CD4-positive, alpha-beta T cell treated with Interleukin-6 at 100 ng/mL for 8 hours (primary cell): ENCODE results near the gene MLLT3.

Source experiments
- DNase-seq: peaks from one replicate; pipeline ENCODE4 v3.0.0-alpha.2; 2020; ENCODE audit warnings: mixed read lengths, low spot score

The MLLT3 gene

GRCh38 chr9:20379804-20380225, 242.5 kb downstream of the MLLT3 start:
- DNase-seq: no peak

DNA sequence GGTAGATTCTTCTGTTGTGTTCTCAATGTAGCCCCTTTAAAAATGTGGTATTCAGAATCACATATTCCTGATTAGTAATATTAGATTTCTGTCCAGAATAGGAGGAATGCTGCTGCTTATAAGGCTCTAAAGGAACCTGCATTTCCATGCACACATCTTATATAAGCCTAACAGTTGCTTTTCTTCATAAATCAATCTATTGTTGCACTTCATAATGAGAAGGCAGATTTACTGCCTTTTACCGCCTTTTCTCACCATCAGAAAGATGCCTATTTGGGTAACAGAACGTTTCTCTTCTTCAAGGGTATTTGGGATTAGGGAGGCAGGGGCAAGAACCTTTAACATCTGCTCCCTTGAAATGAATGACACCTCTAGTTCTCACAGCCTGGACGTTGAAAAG, 243.4 kb downstream of the MLLT3 start:
- DNase-seq: no peak

DNA sequence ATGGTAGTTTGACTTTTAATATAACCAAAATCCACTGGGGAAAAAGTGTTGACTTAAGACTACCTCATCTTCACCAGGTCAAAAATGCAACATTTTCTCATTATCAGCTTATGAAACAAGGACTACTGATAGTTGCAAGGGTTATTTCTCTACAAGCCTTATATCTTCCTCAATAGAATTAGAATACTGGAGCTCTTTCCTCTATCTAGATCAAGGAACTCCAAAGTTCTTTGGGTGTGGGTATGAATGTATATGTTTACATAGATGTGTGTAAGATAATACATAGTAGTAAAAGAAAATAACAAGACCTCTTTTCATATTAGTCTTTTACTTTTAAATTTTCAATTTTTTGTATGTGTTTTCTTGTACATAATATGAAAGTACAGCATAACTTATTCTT, 244.5 kb downstream of the MLLT3 start:
- DNase-seq: no peak

DNA sequence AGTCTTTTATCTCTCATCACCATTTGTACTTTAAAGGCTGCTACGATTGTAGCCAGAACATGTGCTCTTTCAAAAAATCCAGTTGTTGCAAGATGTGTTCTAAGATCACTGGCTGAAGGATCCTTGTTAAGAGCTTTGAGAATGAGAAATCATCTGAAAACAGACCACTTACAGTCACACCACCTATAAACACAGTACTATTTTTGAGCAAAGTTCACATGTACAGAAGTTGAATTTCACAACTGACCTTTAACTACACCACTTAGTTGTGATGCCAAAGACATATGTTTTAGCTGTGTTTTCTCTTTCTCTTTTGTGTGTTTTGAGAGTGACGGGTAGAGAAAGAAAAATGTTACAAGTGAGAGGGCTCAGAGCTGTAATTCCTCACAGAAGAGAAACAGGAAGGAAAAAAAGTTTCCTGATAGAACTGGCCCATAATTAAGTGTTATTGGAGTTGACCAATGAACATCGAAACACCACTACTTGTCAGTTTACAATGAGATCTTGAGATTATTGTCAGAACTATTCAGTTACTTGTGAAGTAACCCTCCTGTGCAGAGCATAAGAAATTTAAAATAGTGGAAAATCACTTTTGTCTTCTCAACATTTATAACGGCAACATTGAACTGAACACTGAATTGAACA, 245.4 kb downstream of the MLLT3 start:
- DNase-seq: no peak

- DNase-seq: no peak
These were observed 246.3 kb downstream of the MLLT3 start for GRCh38 chr9:20376042-20376441.

- DNase-seq: peak; percentile 14
These were observed 249.0 kb downstream of the MLLT3 start for GRCh38 chr9:20373263-20373662.

DNA sequence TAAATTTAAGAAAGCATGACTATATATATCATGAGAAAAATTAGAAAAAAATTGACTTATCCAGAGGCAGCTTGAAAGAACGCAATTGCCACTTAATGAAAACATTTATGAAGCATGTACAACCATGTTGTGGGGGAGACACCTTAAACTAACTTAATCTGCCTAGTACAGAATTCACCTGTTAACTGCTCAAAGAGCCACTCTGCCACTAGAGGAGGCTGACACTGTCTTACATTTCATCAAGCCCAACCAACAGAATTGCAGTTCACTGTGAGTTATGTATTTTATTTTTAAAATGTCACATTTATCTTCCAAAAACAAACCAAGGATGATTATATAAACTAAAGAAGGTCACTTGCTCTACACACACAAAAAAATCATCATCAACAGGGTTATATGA, 252.9 kb downstream of the MLLT3 start:
- no peak for DNase-seq

- no peak for DNase-seq
These were observed 254.4 kb downstream of the MLLT3 start for GRCh38 chr9:20367855-20368254.

DNA sequence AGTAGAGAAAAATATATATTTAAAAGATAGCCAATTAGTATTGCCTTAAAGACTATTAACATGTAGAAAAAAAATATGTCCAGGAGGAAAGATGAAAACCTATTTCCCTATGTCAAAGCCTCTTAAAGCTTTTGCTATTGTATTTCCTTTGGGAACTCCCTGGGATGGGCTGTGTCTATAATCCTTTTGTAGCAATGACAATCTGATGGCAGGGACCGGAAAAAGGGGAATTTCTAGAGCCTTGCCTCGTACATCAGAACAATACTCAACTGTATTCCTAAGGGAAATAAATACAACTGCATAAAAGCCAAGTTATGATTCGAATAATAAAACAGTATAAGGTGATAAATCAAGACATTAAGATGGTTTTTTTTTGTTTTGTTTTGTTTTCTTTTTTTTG, 257.3 kb downstream of the MLLT3 start:
- DNase-seq: no peak

- DNase-seq: no peak
These were observed 259.1 kb downstream of the MLLT3 start for GRCh38 chr9:20363233-20363632.

- no peak for DNase-seq
These were observed 260.4 kb downstream of the MLLT3 start for GRCh38 chr9:20361656-20362570.

GRCh38 chr9:20361229-20361628, 261.1 kb downstream of the MLLT3 start:
- no peak for DNase-seq

GRCh38 chr9:20358207-20358606, 264.1 kb downstream of the MLLT3 start:
- DNase-seq: no peak

DNA sequence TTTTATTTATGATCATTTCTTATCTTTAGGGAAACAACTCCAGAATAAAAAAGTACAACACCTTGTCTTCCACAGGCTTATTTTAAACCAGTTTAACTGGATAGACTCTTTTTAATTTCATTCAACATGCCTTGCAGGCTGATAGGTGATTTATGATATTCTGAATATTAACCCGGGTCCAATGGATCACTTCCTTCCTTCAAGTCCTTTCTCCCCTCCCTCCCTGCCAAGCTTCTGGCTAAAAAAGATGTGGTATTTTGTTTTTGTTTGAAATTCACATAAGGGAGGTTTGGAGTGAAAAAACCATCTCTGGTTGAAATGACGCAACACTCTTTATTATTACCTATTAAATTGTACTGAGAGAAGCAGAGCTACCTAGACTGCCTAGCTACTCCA, 265.3 kb downstream of the MLLT3 start:
- DNase-seq: no peak

- DNase-seq: peak; percentile 62
These were observed 265.8 kb downstream of the MLLT3 start for GRCh38 chr9:20356403-20357036.

DNA sequence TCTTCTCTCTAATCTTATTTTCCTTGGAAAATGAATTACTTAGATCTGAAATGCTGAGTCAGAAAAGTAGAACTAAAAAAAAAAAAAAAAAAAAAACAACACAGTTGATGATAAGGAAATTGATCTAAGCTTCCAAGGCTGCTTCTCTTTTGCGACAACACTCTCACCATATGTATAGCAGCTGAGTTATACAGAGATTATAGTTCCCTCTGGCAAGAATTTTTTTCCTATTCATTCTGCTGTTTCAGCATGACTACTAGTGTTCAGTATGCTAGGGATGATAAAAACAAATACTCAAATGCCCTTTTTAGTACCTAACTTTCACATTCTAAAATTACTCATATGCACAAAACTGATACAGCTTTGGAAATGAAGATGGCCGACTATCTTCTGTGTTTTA, 267.3 kb downstream of the MLLT3 start:
- no peak for DNase-seq

DNA sequence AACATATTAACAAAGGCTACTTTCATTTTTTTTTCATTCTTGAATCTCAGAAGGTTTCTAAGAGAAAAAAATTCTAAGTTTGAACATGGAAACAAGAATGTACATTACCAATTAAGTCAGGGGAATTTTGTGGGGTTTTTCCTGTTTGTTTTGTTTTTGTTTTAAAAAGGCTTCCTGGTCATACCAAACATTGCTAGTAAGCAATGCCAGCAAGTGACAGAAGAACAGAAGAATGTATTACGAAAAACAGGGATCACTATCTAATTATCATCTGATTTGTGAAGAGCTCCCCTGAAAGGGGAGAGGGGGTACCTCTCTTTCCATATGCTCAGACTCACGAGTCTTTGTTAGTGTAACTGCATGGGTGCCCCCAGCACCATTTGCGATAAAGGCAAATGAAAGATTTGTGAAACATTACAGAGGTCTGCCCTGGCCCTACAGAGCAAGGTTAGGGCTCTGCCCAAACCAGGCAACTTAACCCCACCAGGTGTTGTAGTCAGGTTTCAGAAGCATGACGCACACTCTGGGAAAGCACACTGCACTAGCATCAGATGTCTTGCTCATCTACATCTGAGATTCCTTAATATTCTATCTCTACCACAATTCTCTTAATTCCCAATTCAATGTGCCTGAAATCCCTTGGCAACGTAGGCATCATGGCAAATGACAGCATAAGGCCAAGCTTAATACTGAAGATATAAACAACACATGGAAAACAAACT, 268.2 kb downstream of the MLLT3 start:
- no peak for DNase-seq

GRCh38 chr9:20353524-20353923, 268.8 kb downstream of the MLLT3 start:
- DNase-seq: no peak

DNA sequence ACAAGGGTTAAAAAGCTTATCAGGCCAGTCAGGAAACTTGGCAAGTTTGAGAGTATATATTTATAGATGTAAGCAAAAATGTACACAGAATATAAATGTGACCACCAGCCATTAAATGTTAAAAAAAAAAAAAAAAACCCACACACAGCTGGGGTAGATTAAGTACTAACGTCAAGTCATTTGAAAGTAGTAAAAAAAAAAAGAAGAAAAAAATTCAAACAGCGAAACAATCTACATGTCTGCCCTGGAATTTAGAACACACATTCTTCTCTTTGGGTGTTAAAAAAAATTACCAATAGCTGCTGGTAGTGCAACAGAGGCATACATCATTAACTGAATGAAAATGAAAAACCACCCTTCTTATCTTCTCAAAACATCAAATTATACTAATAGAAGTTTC, 269.7 kb downstream of the MLLT3 start:
- DNase-seq: no peak

DNA sequence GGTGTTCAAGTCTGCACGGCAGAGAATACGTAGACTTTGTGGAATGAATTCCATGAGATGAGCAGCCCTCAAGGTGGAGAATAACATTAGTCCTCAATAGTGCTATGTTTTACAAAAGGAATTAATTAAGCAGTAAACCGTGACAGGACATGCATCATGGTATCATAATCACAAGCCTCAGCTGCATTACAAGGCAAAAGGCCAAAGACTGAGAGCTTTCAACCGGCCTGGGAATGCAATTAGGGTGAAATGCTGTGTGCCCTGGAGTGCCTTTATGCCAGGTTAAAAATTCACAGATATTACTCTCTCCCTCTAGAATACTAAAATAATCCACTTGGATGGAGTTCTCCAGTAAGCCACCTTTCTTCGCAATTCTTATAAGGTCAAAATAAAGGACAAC, 270.6 kb downstream of the MLLT3 start:
- DNase-seq: no peak

DNA sequence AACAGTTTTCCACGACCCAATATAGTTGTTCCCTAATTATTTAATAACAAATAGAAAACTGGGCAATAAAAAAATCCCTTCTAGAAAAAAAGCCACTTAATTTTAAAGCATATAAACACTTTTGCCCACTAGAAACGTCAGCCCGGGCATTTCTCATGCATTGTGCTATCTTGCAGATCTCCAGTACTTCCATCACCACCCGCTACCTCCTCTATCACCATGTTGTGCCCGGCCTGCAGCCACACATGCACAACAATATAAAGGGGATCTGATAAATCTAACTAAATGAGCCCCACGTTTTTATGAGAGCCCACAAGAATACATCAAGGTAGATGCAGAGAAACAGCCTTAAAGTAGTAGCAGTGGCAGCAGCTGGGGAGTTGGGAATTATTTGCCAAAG, 272.7 kb downstream of the MLLT3 start:
- no peak for DNase-seq

- DNase-seq: no peak
These were observed 279.0 kb downstream of the MLLT3 start for GRCh38 chr9:20343325-20343724.

DNA sequence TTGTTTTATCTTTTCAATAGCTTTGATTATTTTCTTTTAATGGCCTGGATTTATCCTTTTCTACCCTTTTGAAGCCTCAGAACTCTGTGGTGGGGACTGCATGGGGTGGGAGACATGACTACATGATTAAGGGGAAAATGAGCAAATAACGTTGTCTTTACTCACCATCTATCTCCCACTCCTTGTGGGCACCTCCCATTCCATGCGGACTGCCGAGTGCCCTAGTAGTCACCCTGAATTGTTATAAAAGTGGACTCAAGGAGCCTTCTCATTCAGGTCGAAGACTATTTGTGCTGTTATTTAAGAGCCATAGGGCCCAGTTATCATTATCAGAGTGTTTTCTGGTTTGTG, 281.8 kb downstream of the MLLT3 start:
- no peak for DNase-seq
